Gastroesophageal sphincter (tissue), 3 donors: ENCODE measurements around the gene RNPS1.

Experiments used
- CTCF ChIP-seq, 4 experiments: fragments of 200-600 bp in 2 of 4; fragments of 450-650 bp in 2 of 4; sonication (generic) in 1 of 4; IDR thresholded peaks; one replicate each; pipeline ENCODE4 v1.5.1; 2017 to 2019; ENCODE audit warnings: antibody characterized with exemption in 4 of 4, mild to moderate bottlenecking in 2 of 4, moderate library complexity in 2 of 4
- EP300 ChIP-seq: sonication (generic); formaldehyde crosslinking; IDR thresholded peaks from one replicate; pipeline ENCODE4 v1.6.1; 2017; ENCODE audit warnings: antibody characterized with exemption, mild to moderate bottlenecking
- POLR2A ChIP-seq, 2 donors: fragments of 450-650 bp; IDR thresholded peaks; one replicate each; pipeline ENCODE4 v1.6.1; 2017; ENCODE audit warnings: antibody characterized with exemption in 2 of 2, mild to moderate bottlenecking in 2 of 2, moderate library complexity in 1 of 2

DNA sequence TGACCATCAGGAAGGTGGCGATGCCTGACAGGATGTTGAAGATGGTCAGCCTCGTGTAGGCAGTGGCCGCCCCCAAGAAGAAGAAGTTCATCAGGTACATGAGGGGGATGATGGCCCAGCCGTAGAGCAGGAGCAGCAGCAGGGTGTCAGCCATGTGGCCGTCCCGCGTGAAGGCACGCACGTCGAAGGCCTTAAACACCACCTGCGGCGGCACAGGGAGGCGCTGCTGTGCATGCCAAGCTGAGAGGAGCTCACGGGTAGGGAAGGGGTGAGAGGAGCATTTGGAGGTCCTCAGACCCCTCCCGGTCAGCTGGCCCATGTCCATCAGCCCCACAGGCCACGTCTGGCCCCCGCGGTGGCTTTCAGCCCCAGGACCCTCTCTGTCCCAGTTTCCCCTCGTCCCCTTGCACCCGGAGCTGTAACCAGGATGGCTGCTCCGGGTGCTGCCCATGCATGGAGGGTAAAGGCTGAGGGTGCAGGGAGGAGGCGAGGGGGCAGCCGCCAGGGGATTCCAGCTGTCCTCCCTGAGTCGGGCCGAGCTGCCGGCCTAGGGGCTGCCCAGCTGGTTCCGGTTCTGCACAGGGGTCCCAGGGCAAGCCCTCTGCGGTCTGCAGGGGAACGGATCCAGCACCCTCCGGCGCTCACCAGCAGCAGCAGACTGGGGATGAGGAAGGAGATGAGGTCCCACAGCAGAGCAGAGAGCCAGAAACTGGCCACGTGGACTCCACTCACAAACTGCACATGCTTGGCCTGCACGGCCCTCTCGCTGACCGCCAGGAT, 17.1 kb upstream of the RNPS1 start:
- TF ChIP-seq CTCF (IDR thresholded peaks at IDR 0.05), result no peak
- no peak for TF ChIP-seq EP300
- TF ChIP-seq POLR2A (IDR thresholded peaks at IDR 0.05), result no peak
